Stimulated activated CD8-positive, alpha-beta memory T cell treated with anti-CD3 and anti-CD28 coated beads, Interleukin-12 subunit alpha, Interleukin-12 subunit beta, amount 100 ng/mL, for 24 hours (primary cell): Measurements from ENCODE around the gene E2F6.
"Not testable (repeated sequence)": the region's sequence is repeated elsewhere in the genome, so short reads cannot be mapped to it uniquely, and the experiment has no call there.

Experiments
- DNase-seq: peaks from one replicate; pipeline ENCODE4 v3.0.0-alpha.2; 2020; ENCODE audit errors: extremely low read depth

The E2F6 gene

DNA sequence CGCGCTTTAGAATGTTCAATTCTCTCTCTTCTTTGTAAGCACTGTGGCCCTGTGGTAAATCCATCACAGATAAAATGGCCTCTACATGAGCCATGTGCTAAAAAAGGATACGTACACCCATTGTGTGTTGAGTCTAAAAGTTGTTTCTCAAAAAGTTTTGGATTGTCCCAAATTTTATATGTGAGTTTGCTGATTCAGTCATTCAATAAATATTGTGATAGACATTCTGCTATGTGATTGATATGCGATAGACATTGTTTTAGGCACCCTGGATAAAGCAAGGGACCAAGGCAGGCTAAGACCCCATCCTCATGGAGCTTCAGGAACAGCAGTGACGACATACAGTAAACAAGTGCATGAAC, 53.5 kb downstream of the E2F6 start:
- no peak for DNase-seq

DNA sequence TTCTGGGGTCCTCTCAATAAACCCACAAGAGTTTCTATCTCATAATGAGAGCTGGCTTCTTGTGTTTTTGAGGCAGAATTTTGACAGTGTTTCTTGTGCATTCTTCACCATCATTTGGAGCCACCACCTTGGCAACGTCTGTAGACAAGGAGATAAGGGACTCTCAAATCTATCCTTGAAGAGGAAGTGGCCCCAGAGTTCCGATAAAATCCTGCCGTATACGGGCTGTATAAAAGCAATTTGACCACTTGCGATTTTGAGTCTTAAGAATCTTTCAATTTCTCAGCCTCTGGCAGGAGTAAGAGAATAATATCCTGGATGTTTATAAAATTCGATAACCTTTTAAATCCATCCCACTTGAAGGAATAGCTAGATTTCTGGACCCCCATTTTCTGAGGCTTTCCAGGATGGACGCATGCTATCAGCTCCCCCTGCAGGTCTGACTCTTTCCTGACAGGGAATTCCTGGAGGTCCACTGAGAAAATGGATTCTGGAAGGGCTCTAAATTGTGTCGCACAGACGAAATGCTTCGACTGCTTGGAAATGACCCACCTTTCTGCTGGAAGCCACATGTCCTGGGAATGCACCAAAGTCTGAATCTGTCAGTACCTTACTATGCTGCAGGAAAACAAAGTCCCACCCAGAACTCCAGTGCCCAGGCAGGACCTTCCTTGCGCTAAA, 54.1 kb downstream of the E2F6 start:
- no peak for DNase-seq

DNA sequence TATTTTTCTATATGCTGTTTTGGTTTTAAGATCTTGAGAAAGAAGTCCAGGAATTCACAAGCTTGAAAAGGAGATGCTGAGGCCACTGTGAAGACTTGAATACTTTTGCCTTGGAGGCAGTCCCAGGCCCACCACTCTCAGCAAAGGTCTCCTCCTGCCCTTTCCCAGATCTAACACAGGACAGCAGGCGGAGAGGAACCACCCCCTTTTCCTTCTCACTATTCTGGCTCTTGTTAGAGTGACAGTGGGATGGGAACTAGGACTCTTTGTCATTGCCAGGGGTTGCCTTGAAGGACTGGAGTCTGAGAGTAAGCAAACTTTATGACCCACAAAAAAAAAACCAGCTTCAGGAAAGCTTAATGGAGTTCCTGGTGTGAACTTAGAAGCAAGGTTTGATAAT, 54.7 kb downstream of the E2F6 start:
- DNase-seq = no peak

DNA sequence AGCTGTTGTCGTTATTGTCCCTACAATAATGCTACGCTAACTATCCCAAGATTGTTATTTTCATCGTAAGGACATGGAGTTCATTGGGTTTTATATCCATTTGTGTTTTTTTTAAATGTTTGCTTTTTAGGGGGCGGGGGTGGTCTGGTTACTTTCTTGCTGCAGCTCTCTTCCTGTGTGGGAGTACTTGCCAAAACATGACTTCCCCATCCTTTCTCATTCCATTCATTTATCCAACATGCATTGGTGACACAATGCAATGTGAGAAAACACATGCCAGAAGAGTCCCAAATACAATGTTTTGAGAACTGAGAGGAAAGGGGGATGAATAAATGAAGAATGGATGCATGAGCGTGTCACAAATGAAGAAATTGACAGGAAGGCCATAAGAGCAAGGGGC, 55.9 kb downstream of the E2F6 start:
- DNase-seq = no peak

DNA sequence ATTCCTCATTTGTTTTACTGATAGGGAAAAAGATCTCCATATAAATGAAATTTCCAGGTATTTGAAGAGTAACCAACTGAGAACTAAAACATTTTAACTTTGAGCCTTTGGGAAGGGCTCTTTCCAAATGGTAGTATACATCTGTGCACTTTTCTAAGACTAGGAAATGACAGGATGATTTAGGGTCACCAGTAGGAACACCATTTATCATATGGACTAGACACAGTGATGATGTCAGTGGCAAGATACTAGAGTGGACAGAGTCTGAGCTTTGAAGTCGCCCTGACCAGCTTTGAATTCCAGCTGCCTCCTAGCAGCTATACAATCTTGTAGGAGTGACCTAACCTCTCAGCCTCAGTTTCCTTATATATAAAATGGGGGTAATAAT, 56.4 kb downstream of the E2F6 start:
- DNase-seq = no peak

DNA sequence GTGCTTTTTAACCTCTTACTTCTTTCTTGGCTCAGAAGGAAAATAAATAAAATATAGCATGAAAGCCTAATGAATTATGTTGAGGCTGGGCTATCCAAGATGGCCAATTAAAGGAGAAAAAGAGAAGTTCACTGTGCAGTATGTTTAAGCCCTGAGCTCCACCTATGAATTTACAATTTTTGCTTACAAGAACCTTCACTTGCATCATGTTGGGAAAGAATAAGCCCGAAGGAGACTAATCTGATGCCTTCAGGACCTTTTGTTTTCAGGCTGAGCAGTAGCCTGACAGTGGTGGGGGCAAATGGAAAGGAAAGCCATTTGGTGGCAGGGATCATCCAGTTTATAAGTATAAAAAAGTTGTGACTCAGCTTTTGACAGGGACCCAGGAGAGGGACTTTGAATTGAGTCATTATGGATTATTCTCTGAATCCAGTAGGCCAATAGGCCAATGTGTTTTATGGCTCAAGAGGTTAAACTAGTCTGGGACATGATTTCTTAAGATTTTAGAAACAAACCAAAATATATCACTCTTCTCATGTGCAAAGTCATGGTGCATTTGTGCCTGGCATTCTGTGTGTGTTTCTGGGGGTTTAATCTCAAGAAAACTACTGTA, 56.9 kb downstream of the E2F6 start:
- DNase-seq = no peak

DNA sequence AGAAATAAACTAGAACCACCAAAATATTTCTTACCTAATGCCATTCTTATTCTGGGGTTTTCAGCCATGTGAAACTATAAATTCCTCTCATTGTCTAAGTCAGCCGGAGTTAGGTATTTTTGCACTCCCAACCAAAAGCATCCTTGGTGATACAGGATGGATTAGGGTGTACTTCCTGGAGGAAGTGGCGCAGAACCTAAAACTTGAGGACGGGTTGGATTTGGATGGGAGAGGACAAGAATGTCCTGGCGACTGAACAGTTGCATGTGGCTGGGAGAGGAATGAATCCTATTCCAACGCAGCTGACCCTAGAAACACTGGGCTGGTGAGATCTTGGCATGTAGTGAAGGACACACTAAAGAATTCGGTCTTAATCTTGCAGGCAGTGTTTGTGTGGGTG, 58.5 kb downstream of the E2F6 start:
- no peak for DNase-seq

DNA sequence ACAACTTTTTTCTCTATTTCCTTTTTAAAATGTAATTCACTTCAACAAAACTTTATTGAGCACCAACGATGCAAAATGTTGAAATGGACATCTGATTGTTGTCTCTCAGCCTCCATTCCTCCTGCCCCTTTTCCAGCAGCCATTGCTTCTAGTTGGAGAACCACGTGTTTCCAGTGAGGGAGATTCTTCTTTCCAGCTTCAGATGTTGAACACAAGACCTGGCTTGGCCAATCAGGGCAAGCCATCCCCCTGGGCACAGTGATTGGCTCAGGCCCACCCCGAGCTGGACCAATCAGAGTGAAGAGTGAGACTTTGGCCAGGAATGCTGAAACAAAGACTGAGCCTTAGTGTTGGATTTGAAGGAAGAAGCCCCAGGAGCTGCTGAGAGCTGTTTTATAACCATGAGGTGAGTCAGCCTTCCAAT, 59.0 kb downstream of the E2F6 start:
- DNase-seq = no peak

DNA sequence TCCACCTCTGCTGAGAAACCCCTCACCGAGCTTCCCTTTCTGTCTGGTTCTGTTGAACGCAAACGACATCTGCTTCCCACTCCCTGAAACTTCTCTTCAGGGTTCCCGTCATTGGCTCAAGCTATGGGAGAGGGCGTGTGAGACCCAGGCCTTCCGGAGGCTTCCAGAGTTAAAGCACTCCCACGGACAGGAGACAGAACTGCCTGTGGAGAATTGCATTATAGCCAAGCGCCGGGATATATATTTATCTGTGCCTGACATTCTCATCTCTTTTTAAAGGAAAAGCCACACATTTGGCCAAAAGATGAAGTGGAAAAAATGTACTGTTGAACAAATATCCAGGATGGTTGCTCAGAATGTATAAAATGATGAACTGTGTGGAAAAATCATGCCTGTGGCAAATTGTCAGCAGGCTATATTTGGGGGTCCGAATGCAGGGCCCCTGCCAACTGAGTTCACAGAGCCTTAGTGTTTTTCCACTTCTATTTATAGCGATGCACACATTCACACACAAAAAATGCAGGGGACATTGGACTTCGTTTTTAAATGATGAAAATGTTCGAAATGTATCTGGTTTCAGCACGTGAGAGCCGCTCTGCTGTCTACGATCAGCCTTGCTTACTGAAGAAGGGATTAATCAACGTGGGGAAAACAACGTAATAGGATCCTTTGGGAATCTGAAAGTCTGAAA, 59.5 kb downstream of the E2F6 start:
- DNase-seq = no peak

DNA sequence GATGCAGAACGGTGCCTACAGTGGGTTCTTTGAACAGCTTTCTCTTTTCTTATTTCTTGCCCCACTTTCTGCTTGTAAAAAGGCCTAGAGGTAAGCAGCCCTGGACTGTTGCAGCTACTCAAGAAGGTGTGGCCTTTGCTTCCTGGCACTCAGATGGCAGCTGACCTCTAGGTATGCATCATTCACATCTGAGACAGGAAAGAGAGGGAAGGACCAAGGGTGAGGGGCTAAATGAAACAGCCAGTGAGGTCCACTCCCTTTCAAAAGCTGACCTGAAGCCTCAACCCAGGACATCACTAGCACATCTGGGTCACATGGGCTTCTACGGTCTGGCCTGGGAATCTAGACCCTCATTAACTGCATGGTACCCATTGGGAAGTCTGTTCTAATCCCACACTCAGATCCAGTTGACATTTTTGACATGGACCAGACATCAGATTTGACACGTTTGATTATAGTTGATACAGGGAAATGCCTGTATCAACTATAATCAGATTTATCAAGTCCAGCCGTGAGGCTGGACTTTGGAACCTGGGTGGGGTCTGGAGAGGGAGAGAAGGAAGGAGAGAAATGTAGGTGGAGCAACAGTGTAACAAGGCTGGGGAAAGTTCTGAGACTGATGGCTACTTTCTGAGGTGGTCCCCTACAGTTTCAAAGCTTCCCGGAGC, 60.2 kb downstream of the E2F6 start:
- DNase-seq = no peak

DNA sequence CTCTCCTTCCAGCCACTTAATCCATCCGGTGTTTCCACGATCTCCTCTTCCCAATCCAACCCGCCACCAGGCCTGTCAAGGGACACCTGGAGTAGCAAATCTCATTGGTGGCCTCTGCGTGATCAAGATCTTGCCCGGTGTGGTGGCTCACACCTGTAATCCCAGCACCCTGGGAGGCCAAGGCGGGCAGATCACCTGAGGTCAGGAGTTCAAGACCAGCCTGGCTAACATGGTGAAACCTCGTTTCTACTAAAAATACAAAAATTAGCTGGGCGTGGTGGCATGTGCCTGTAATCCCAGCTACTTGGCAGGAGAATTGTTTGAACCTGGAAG, 60.9 kb downstream of the E2F6 start:
- DNase-seq = not testable (repeated sequence)

DNA sequence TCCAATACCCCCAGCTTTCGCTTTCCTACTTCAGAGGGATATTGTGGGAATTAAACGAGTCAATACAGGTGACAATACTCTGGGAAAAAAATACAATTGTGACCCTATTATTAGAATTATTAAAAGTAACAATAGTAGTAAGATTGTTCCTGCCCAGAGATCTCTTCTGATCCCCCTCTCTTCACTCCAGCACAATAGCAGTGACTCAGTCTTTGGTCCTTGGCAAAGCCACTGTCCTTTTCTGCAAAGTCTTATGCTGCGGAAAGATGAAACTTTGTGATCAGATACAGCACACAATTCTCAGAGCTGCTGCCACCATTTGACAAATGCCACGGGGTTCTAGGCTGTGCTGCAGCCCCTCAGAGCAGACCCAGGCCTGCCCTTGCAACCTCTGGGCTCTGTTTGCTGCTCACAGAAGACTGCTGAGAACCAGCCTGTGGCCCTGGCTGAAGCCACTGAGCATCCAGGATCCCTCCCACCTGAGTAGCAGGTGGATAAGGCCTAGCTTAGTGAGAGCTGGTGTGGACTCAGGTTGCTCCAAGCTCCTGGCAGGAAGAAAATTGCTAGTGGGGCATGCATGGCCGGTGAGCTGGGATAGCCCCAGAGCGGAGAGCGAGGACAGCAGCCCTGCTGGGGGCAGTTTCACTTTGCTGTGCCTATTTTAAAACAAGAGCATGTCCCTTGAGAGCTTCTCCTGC, 61.4 kb downstream of the E2F6 start:
- no peak for DNase-seq

DNA sequence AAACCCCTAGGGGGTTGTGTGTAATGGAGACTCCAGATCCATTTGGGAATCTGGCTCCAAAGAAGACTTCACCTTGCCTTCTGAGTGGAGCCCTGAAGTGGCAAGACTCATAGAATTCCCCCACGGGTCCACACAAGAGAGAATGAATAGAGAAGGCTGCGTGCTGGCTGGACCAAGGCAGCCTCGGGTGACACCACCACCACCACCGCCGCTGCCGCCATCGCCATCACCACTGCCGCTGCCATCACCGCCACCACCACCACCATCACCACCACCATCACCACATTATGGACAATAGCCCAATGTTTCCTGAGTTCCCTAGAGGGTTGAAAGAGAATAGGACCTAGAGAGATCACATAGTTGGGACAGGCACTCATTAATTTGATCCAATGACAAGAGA, 63.5 kb downstream of the E2F6 start:
- DNase-seq = no peak

DNA sequence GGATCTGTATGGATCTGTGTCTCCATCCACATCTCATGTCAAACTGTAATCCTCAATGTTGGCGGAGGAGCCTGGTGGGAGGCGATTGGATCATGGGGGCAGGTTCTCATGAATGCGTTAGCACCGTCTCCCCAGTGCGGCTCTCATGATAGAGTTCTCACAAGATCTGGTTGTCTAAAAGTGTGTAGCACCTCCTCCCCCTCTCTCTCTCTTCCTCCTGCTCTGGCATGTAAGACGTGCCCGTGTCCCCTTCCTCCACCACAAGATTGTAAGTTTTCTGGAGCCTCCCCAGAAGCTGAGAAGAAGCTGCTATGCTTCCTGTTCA, 66.6 kb downstream of the E2F6 start:
- DNase-seq = no peak

DNA sequence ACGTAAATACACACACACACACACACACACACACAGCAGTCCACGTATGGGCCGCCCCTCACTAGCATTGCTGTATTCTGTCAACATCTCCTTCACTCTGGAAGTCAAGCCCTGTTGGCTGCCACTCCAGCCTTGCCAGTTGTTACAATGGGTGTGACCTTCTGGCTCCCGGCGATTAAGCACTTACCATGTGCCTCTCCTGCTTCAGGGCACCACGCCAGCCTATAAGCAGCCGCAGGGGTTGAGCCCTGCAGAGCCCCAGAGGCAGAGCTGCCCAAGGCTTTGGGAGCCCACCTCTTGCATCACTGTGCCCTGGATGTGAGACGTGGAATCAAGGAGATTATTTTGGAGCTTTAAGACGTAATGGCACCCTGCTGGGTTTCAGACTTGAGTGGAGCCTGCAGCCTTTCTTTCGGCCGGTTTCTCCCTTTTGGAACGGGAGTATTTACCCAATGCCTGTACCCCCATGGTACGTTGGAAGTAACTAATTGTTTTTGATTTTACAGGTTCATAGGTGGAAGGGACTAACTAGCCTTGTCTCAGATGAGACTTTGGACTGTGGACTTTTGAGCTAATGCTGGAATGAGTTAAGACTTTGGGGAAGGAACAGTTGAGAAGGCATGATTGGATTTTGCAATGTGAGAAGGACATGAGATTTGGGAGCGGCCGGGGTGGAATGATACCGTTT, 67.1 kb downstream of the E2F6 start:
- no peak for DNase-seq

DNA sequence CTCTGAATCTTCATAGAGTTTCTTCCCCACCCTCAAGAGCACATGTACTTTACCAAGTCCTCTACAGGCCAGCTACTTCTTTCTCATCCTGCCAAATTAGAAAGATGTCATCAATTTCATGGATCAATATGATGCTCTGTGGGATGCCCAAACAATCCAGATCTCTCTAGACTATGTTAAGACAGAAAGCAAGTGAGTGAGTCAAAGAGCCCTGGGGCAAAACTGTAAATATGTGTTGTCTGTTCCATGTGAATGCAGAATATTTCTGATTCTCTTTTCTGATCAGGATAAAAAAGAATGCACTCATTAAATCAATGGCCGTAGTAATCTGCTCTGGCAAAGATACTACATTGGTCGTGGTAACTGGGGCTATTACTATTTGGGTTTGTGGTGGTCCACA, 68.4 kb downstream of the E2F6 start:
- DNase-seq = no peak

DNA sequence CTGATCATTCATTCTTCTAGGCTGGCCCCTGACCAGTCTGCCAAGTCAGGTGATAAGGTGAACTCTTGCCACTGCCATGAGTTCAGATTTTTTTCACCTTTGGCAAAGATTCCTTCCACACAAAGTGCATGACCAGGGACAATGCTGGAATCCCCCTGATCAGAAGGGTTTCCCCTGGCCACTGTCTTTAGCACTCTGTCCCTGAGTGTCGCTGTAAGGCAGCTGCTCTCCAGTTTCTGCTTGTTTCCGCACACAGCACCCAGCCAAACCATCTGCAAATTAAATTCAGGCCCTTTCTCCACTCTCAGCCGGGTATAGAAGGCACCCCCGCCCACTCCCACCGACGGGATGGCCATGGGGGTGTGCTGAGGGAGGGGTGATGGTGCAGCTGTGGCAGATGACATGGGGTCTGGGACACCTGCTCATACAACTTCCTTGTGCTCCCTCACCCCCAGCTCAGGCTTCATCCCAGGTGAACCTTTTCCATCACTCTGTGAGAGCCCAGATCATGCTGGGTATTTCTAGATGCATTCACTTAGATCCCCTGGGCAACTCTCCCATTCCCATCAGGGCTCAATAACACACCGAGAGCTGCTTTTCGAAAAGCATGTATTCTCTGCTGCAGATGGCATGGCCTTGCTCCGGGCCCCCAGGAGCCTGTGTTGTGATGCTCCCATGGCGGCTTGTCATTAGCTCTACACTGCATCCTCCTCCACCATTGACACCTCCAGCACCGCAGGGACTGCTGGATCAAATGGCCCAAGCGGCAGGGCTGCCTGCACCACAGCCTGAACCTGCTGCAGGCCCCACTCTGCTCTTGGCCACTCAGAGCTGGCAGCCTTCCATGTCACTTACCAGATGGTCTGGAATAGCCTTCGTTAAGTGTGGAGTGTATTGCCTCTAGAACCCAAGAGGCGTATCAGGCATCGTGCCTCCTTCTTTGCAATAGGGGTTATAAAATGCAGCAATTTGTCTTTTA, 69.2 kb downstream of the E2F6 start:
- DNase-seq = no peak

DNA sequence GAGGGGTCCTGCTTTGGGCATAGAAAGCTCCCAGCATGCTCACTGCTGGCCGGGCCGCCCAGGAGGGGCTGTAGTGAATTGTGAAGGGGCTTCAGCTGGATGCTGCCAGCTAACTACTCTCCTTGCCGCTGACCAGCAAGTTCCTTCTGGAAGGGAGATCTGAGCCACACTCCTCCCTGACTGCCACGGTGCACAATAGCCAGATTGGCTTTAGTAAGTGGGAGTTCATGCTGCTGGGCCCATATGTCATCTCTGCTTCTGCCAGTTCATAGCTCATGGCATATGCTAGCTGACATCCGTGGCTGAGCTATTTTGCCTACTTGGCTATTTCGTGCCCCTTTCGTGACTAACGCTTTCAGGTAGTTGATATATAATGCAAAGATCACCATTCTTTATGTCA, 69.9 kb downstream of the E2F6 start:
- DNase-seq = no peak

DNA sequence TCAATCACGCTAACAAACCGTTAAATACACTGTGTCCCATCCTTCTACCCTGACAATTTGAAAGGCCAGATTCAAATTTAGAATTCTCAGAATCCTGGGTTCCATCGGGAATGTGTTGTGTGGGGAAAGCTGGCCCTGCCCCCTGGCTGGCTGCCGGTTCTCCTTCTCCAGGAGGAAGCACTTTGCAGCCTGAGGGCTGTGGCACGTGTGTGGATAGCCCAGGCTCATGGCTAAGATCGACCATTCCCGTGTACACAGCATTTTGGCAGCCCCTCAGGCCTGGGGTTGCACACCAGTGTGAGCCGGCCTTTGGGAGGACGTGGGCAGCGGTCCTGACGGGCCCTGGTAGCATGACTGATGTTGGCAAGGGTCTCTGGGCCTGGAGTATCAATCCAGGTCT, 70.6 kb downstream of the E2F6 start:
- DNase-seq = no peak
